BLaER1 (cell line): ENCODE results near the gene ANKLE1.

Experiments
- H3K27ac ChIP-seq: shearing (Covaris generic); formaldehyde crosslinking; 2 replicates; pipeline ENCODE4 v1.8.1; 2022
- H3K27me3 ChIP-seq: shearing (Covaris generic); formaldehyde crosslinking; 2 replicates; pipeline ENCODE4 v1.8.1; 2022
- H3K36me3 ChIP-seq: shearing (Covaris generic); formaldehyde crosslinking; 2 replicates; pipeline ENCODE4 v1.8.1; 2022
- H3K4me1 ChIP-seq: shearing (Covaris generic); formaldehyde crosslinking; 2 replicates; pipeline ENCODE4 v1.8.1; 2022
- H3K4me2 ChIP-seq: shearing (Covaris generic); formaldehyde crosslinking; 2 replicates; pipeline ENCODE4 v1.8.1; 2022
- H3K4me3 ChIP-seq: shearing (Covaris generic); formaldehyde crosslinking; 2 replicates; pipeline ENCODE4 v1.8.1; 2022
- H3K9ac ChIP-seq: shearing (Covaris generic); formaldehyde crosslinking; 2 replicates; pipeline ENCODE4 v1.8.1; 2022
- H3K9me3 ChIP-seq: shearing (Covaris generic); formaldehyde crosslinking; 2 replicates; pipeline ENCODE4 v1.8.1; 2022
- H4K20me1 ChIP-seq: shearing (Covaris generic); formaldehyde crosslinking; 2 replicates; pipeline ENCODE4 v1.8.1; 2022
- Cebpa-rat ChIP-seq: shearing (Covaris generic); IDR thresholded peaks from 2 replicates; pipeline ENCODE4 v1.8.1; 2022

ANKLE1 gene

GRCh38 chr19:17318966-17319365, 37.3 kb downstream of the ANKLE1 start:
- Histone ChIP-seq H3K27ac (peak overlapping the region; percentile 7; the same call in 1 of the 2 replicates), H3K4me3 (no peak overlapping the region), H3K36me3 (peaks cover 80% of the 10 kb centered on the region), H3K4me1 (peaks cover 51% of the 10 kb centered on the region), H3K9me3 (no peaks in the 10 kb centered on the region), H4K20me1 (peaks cover 38% of the 10 kb centered on the region), H3K27me3 (peaks cover 8% of the 10 kb centered on the region; the same call in 1 of the 2 replicates), H3K4me2 (peak overlapping the region; percentile 40; the same call in 1 of the 2 replicates), H3K9ac (peak overlapping the region; percentile 35; the same call in 1 of the 2 replicates)
- TF ChIP-seq Cebpa-rat = no peak

GRCh38 chr19:17319473-17320238, 38.0 kb downstream of the ANKLE1 start:
- Histone ChIP-seq H4K20me1 (peaks cover 35% of the 10 kb centered on the region), H3K9me3 (no peaks in the 10 kb centered on the region), H3K4me2 (no peak overlapping the region), H3K27me3 (peaks cover 8% of the 10 kb centered on the region; the same call in 1 of the 2 replicates), H3K36me3 (peaks cover 77% of the 10 kb centered on the region), H3K9ac (no peak overlapping the region), H3K27ac (no peak overlapping the region), H3K4me1 (peaks cover 58% of the 10 kb centered on the region), H3K4me3 (no peak overlapping the region)
- TF ChIP-seq Cebpa-rat = no peak

GRCh38 chr19:17320435-17320834, 38.7 kb downstream of the ANKLE1 start:
- Histone ChIP-seq H4K20me1 (peaks cover 41% of the 10 kb centered on the region), H3K27ac (peak overlapping the region; percentile 72; the same call in 1 of the 2 replicates), H3K4me2 (peak overlapping the region; percentile 94; the same call in 1 of the 2 replicates), H3K36me3 (peaks cover 80% of the 10 kb centered on the region), H3K9ac (0 out of 2 replicates have a peak overlapping the region, but pooled peaks have one; percentile 58), H3K9me3 (no peaks in the 10 kb centered on the region), H3K4me3 (no peak overlapping the region), H3K4me1 (peaks cover 58% of the 10 kb centered on the region), H3K27me3 (peaks cover 8% of the 10 kb centered on the region; the same call in 1 of the 2 replicates)
- TF ChIP-seq Cebpa-rat = no peak

GRCh38 chr19:17321655-17322489, 40.2 kb downstream of the ANKLE1 start:
- Histone ChIP-seq H3K4me2 (peak overlapping the region; percentile 94), H3K4me1 (peaks cover 58% of the 10 kb centered on the region), H3K4me3 (no peak overlapping the region), H3K9me3 (no peaks in the 10 kb centered on the region), H4K20me1 (peaks cover 35% of the 10 kb centered on the region), H3K27me3 (peaks cover 8% of the 10 kb centered on the region; the same call in 1 of the 2 replicates), H3K36me3 (peaks cover 65% of the 10 kb centered on the region), H3K27ac (peak overlapping the region; percentile 72), H3K9ac (peak overlapping the region; percentile 58)
- TF ChIP-seq Cebpa-rat = no peak

GRCh38 chr19:17322854-17323253, 41.2 kb downstream of the ANKLE1 start:
- Histone ChIP-seq H3K4me3 (no peak overlapping the region), H3K4me1 (peaks cover 63% of the 10 kb centered on the region), H3K9me3 (no peaks in the 10 kb centered on the region), H3K27ac (peak overlapping the region; percentile 72; the same call in 1 of the 2 replicates), H3K36me3 (peaks cover 61% of the 10 kb centered on the region), H3K9ac (no peak overlapping the region), H4K20me1 (peaks cover 40% of the 10 kb centered on the region), H3K27me3 (peaks cover 8% of the 10 kb centered on the region; the same call in 1 of the 2 replicates), H3K4me2 (peak overlapping the region; percentile 94)
- no peak for TF ChIP-seq Cebpa-rat

- peaks cover 55% of the 10 kb centered on the region for H3K36me3 ChIP-seq
- H3K9me3 ChIP-seq = no peaks in the 10 kb centered on the region
- H3K4me1 ChIP-seq = peaks cover 62% of the 10 kb centered on the region
- peak overlapping the region; percentile 46; the same call in 1 of the 2 replicates for H3K27ac ChIP-seq
- H3K27me3 ChIP-seq = peaks cover 8% of the 10 kb centered on the region; the same call in 1 of the 2 replicates
- TF ChIP-seq Cebpa-rat = no peak
- H3K4me2 ChIP-seq = peak overlapping the region; percentile 94
- H3K4me3 ChIP-seq = peak overlapping the region; percentile 57; the same call in 1 of the 2 replicates
- peak overlapping the region; percentile 64; the same call in 1 of the 2 replicates for H3K9ac ChIP-seq
- H4K20me1 ChIP-seq = peaks cover 40% of the 10 kb centered on the region
These were observed 41.7 kb downstream of the ANKLE1 start for GRCh38 chr19:17323300-17323963.

- peak overlapping the region; percentile 64; the same call in 1 of the 2 replicates for H3K9ac ChIP-seq
- peaks cover 50% of the 10 kb centered on the region for H3K36me3 ChIP-seq
- H3K27ac ChIP-seq = peak overlapping the region; percentile 46; the same call in 1 of the 2 replicates
- peak overlapping the region; percentile 94 for H3K4me2 ChIP-seq
- H3K9me3 ChIP-seq = no peaks in the 10 kb centered on the region
- H3K4me1 ChIP-seq = peaks cover 60% of the 10 kb centered on the region
- H3K4me3 ChIP-seq = peak overlapping the region; percentile 57; the same call in 1 of the 2 replicates
- peaks cover 11% of the 10 kb centered on the region; the same call in 1 of the 2 replicates for H3K27me3 ChIP-seq
- no peak for TF ChIP-seq Cebpa-rat
- peaks cover 38% of the 10 kb centered on the region for H4K20me1 ChIP-seq
These were observed 42.2 kb downstream of the ANKLE1 start for GRCh38 chr19:17323964-17324332.

- no peak overlapping the region for H3K4me3 ChIP-seq
- H3K4me1 ChIP-seq = peaks cover 63% of the 10 kb centered on the region
- no peak overlapping the region for H3K27ac ChIP-seq
- H4K20me1 ChIP-seq = peaks cover 33% of the 10 kb centered on the region
- H3K4me2 ChIP-seq = peak overlapping the region; percentile 94; the same call in 1 of the 2 replicates
- no peak overlapping the region for H3K9ac ChIP-seq
- no peak for TF ChIP-seq Cebpa-rat
- H3K36me3 ChIP-seq = peaks cover 44% of the 10 kb centered on the region
- no peaks in the 10 kb centered on the region for H3K9me3 ChIP-seq
- peaks cover 17% of the 10 kb centered on the region for H3K27me3 ChIP-seq
These were observed 42.8 kb downstream of the ANKLE1 start for GRCh38 chr19:17324357-17325114.
